ENCODE data around the gene TRPM8.

GRCh38 chr2:233990261-233990798 is 73.2 kb downstream of the TRPM8 start:
- no peak for TF ChIP-seq CTCF (IDR thresholded peaks at IDR 0.05)
- TF ChIP-seq TCF7L2 (IDR thresholded peaks at IDR 0.05; ENCODE audit: low read depth, low read length): no peak
- TF ChIP-seq, protein P1, sequence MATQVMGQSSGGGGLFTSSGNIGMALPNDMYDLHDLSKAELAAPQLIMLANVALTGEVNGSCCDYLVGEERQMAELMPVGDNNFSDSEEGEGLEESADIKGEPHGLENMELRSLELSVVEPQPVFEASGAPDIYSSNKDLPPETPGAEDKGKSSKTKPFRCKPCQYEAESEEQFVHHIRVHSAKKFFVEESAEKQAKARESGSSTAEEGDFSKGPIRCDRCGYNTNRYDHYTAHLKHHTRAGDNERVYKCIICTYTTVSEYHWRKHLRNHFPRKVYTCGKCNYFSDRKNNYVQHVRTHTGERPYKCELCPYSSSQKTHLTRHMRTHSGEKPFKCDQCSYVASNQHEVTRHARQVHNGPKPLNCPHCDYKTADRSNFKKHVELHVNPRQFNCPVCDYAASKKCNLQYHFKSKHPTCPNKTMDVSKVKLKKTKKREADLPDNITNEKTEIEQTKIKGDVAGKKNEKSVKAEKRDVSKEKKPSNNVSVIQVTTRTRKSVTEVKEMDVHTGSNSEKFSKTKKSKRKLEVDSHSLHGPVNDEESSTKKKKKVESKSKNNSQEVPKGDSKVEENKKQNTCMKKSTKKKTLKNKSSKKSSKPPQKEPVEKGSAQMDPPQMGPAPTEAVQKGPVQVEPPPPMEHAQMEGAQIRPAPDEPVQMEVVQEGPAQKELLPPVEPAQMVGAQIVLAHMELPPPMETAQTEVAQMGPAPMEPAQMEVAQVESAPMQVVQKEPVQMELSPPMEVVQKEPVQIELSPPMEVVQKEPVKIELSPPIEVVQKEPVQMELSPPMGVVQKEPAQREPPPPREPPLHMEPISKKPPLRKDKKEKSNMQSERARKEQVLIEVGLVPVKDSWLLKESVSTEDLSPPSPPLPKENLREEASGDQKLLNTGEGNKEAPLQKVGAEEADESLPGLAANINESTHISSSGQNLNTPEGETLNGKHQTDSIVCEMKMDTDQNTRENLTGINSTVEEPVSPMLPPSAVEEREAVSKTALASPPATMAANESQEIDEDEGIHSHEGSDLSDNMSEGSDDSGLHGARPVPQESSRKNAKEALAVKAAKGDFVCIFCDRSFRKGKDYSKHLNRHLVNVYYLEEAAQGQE (IDR thresholded peaks at IDR 0.05; ENCODE audit: insufficient read depth in 1 of 2, low read depth in 2 of 2, low read length in 1 of 2): no peak
- TF ChIP-seq POLR2AphosphoS5 (IDR thresholded peaks at IDR 0.05; ENCODE audit: low read depth, low read length): no peak

Measured in Panc1 (cell line).